ENCODE data around the gene OSBP2. TPM values are rescaled to one million over a fixed set of nuclear protein-coding genes. Genes with fewer than 3 reads are reported as not detected.
A peak's percentile ranks its signal among the peaks of the same experiment; 100 is the strongest.

Gene OSBP2
- total RNA-seq, 2 donors from 2014 or later, result 2.9 to 5.1 TPM

DNA sequence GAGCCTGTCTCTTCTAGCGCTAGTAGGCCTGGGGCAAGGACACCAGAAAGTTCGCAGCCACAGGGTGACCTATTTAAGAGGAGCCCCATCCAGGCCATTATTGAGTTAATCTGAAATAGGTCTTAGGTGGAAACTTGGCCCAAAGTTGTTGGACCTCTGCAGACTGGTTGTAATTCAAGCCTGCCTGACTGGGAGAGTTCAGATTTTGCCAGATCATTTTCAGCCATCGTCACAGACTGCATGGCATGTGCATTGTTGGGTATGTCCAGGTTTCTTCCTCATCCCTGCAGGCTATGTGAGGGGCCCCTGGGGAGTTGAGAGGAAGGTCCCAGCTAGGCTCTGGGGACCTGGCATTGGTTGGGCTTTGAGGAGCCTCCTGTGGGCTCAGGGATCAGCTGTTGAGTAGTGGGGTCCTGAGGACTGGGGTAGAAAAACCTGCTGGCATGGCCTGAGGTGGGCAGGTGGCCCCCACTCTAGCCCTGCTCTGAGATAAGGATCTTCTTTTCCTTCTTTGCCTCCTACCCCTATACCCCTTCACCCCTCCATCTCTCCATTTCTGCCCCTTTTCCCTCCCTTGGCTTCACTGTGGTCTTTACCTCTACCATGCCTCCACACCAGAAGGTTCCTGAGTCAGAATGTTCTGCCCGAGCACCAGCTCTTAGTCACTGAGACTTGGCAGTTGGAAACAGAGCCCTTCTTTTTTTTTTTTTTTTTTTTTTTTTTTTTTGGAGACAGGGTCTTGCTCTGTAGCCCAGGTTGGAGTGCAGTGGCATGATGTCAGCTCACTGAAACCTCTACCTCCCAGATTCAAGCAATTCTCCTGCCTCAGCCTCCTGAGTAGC is 161.2 kb downstream of the OSBP2 start:
- DNase-seq (no peak), ATAC-seq (no peak)
- intact Hi-C loops (cut with DNase I, micrococcal nuclease), result no loop called here

DNA sequence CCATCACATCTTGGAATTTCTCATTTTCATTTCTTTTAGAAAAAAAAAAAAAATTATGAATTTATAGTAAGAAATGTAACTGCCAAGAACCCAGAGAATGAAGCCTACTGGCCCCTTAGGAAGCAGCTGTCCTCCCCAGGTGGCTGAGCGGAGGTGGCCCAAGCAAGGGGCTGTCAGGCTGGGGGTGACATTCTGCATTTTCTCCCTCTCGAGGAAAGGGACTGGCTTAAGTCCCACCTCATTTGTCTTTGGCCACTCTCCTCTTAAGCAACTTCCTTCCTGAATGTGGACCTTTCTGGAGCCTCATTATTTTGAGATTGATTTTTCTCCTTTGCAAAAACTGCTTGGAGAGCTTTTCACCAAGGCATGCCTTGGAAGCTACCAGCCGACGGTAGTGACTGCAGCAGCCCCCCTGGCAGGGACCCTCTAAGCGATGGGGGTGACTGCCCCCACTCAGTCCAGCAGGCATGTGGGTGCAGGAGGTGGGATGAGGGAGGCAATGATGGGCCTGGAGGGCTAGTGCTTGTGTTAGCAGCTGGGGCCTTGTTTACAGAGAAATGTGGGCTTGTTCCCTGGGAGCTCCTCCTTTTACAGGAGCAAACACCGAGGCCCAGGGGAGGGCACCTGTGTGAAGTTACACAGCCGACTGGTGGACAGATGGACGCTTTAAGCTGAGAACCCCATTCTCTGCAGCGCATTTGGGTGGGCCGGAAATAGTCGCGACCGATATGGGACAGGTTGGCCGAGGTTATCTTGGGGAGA is 162.2 kb downstream of the OSBP2 start:
- DNase-seq, result no peak
- intact Hi-C loops (cut with DNase I, micrococcal nuclease), result no loop called here
- ATAC-seq, result no peak

DNA sequence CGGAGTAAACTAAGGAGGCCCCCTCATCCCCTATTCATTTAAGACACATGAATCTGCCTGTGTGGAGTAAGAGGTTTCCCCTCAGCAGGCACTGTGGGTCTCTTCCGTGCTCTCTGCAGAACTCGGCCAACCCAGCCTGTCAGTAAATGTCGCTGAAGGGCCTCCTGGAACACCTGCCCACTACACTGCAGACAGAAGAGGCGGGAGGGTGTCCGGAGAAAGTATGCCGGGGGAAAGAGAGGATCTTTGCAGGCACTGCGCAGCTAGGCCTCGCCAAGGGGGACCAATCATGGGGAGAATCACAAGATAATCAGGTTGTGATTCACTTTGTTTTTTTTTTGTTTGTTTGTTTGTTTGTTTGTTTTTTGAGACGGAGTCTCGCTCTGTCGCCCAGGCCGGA is 163.1 kb downstream of the OSBP2 start:
- no peak for ATAC-seq
- DNase-seq, result no peak
- intact Hi-C loops (cut with DNase I, micrococcal nuclease), result no loop called here

DNA sequence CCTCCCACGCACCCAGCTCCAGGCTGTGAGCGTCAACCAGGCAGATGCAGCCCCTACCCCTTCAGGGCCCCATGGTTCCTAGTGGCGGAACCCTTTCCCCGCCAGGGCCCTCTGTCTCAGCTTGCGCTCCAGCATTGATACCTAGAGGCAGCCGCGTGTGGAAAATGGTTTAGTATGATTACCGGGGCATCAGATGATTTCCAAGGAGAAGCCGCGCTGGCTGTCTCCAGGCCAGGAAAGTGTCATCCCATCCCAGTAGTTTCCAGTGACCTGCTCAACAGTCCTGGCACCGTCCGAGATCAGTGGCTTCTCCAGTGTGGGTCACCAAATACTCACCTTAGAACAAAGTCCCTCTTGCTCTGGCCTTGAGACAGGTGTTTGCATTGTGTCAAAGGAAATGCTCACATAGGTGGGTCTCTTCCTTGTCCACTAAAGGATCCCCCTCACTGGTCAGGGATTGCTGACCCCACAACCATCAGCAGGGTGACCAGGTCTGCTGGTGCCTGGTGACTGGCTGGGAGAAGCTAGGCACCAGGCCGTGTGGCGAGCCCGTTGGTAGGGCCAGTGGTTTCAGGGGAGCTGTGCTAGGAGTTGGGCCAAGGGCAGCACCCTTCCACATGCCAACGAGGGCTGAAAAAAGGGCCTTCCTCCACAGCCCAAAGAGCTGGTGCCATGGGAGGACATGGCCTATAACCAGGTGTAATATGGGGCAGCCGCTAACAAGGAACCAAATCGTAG is 164.5 kb downstream of the OSBP2 start:
- ATAC-seq (no peak), DNase-seq (peak in 1 of 2 donors; percentile 17)
- intact Hi-C loops (cut with DNase I, micrococcal nuclease), result no loop called here

DNA sequence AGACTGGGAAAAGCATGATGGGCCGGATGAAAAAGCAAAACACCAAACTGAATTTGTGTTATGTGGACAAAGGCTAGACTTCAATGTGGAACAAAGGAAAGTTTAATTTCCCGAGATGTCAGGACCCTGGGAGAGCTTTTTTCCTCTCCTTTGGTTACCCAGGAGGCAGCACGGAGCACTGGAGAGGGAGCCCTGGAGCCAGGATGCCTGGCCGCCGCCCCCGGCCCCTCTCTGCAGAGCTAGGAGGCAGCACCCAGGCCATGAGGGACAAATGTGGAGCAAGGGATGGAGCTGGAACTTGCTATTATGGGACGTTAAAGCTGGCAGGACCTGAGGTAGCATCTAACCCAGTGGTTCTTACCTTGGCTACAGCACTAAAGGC is 165.0 kb downstream of the OSBP2 start:
- DNase-seq (peak in 1 of 2 donors; percentile 10), ATAC-seq (no peak)
- intact Hi-C loops (cut with DNase I, micrococcal nuclease), result no loop called here

DNA sequence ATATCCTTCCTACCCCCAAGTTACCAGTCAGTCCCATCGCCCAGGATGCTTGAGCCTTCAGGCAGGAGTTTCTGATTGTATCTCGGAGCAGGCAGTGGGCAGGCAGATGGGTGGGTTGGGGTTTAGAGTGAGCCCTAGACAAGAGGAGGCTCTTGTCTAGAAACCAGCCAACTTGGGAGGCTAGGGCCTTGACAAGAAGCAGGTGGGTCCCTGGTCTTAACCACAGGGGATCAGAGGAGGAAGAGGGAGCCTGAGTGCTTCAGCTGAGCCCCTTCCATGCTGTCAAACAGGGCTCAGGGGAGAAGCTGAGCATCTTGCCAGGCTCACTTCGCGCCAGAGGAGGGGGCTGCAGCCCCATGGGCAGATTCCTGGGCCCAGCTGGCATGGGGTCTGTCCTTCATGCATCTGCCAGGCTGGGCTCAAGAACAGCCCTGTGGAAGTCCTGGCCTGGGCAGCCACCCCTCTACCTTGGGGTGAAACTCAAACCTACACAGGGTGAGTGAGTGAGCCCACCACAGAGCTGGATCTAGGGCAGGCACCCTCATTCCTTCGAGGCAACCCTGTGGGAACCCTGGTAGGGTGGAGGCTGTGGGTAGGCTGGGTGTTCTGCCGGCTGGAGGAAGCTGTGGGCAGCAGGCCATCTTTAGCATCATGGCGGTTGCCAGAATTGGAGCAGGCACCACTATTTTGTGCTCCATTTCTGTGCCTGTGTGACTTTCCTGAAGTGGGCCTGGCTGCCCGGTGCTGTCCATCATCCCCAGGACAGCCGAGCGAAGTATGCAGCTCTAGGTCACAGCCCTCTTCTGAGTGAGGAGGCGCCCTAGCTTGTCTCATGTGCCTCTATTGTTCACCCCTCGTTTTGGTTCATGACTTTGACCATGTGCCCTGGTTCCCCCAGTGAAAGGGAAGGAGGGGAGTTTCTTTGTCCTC is 165.8 kb downstream of the OSBP2 start:
- peak in 1 of 2 donors; percentile 0 for DNase-seq
- no peak for ATAC-seq
- intact Hi-C loops (cut with DNase I, micrococcal nuclease), result no loop called here

DNA sequence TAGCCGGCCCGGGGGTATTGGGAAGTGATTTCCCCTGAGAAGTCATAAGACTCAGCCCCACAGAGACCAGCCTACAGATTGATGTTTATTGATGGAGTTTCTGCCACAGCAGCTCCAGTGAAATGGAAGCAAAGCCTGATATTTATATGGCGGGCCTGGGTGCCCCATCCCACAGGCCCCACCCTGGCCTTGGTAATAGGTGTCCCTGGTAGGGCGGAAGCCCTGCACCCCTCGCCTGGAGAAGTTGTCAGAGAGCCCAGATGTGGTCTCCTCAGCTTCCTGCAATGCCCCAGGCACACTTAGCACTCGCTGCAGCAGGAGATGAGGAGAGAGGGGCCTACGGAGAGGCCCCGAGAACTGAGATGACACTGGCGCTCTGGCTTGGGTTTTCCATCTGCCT is 166.5 kb downstream of the OSBP2 start:
- intact Hi-C loops (cut with DNase I, micrococcal nuclease), result no loop called here
- ATAC-seq, result no peak
- peak in 1 of 2 donors; percentile 7 for DNase-seq

DNA sequence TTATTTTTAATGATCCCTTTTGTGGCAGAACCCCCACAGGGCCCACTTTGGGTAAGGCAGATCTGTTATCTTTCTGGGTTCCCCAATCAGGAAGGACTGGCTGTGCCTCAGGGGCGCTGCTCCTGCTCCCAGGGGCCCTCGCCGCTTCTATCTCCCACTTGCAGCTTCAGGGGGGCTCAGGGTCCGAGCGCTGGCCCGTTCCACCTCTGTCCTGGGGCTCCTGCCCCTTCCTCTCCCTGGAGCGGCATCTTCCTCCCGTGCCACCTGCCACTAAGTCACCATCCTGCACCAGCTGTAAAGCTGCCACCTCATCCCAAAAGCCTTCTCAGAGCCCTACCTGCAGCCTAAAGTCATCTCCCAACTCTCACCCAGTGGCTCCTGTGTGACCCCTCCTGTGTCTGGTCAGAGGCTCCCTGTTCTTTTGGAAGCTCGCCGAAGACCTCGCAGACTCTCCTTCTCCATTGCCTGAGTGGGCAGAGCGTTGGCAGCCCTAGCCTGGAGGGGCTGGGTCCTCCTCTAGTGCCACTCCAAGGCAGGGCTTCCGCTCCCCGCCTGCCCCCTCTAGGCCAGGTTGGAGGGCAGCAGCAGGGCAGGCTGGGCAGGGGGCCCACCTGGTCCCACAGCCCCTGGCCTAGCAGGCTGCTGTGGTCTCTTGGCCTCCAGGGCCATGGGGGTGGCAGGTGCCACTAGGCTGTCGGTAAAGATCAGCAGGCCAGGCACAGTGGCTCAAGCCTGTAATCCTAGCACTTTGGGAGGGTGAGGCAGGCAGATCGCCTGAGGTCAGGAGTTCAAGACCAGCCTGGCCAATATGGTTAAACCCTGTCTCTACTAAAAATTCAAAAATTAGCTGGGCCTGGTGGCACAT is 167.2 kb downstream of the OSBP2 start:
- DNase-seq, result no peak
- intact Hi-C loops (cut with DNase I, micrococcal nuclease), result no loop called here
- ATAC-seq, result no peak

DNA sequence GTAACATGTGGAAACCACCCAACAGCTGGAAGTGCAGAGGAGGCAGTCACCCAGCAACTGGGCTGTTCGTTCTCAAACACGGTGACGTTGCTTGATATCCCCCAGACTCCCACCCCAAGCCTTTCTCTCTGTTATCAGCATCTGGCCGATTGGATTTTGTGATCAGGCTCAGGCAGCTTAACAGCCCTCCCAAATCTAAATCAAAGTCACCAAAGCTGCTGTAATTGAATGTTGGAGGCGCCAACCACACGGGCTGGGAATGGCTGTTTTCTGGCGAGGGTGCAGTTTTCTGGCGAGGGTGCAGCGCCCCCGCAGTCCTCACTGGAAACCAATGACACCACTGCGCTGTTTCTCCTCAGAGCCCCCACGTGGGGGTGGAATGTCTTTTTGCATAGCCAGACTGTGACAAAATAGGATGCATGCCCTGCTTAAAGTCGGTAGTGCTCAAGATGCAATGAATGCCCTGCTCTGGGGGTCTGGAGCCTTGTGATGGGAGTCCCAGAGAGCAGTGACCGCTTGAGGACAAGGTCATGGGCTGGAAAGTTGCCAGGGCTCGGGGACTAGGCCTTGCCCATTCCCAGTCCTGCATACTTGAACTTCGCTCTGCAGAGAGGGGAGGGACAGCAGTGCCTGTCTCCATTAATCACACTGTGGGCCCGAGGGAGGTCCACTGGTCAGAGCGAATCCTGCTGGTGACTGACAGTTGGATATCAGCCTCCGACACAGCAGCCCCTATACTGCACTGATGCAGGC is 168.6 kb downstream of the OSBP2 start:
- intact Hi-C loops (cut with DNase I, micrococcal nuclease), result no loop called here
- no peak for DNase-seq

DNA sequence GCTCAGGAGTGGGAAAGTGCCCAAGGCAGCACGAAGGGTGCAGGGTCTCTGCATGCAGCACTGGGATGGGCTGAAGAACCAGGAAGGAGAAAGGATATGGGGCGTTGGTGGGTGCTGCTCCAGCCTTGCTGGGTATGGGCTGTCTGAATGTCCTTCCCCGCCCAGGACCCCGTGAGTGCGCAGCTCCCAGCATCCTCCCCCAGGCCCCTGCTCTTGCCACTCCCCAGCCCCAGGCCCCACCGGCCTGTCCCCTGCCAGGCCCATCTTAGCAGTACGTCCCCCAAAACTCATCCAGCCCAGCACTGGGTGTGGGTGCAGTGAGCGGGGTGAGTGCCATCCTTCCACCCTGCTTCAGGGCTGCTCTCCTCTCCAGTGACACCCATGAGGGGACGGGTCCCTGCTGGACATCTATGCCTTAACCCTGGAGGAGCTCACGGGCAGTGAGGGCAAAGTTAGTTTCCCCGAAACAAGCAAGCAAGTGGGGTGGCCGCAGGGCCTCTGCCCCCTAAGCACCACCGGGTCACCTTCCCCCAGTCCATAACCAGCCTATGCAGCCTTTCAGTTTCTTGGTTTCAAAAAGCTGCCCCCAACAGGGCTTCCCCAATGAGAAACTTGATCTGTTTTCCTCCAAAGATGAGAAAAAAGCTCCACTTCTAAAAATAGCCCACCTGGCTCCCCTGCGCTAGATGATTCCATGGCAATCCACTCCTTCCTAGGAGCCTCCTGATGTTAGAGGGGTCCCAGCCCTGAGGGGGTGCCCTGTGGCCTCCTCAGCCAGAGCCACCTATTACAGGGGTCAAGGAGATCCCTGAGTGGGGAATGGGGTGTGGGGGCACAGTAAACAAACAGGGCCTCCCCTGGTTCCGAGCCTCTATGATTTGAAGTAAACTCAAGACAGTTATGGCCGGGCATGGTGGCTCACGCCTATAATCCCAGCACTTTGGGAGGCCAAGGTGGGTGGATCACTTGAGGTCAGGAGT is 170.1 kb downstream of the OSBP2 start:
- DNase-seq, result peak in 1 of 2 donors; percentile 5
- intact Hi-C loops (cut with DNase I, micrococcal nuclease), result no loop called here

More for the DNA sequence above, 168.6 kb downstream of the OSBP2 start:
- no peak for ATAC-seq

DNA sequence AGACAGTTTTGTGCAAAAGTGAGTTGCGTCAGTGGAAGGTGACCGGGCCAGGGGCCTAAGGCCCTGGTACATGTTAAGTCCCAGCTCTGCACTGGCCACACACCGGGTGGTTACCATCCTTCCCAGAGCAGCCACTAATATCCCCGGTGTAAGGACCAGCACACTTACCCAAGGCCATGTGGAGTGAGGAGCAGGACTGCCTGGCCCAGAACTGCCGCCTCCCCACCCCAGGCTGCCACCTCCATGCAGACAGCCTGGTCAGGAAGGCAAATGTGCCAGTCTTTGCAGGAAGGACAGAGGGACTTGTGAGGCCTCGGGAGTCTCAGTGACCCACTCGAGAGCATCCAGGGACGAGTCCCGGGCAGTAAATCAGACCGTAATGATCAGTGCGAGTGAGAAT is 171.0 kb downstream of the OSBP2 start:
- intact Hi-C loops (cut with DNase I, micrococcal nuclease), result no loop called here
- DNase-seq (peak in 1 of 2 donors; percentile 19), ATAC-seq (no peak)

More for the DNA sequence above, 170.1 kb downstream of the OSBP2 start:
- ATAC-seq, result no peak

DNA sequence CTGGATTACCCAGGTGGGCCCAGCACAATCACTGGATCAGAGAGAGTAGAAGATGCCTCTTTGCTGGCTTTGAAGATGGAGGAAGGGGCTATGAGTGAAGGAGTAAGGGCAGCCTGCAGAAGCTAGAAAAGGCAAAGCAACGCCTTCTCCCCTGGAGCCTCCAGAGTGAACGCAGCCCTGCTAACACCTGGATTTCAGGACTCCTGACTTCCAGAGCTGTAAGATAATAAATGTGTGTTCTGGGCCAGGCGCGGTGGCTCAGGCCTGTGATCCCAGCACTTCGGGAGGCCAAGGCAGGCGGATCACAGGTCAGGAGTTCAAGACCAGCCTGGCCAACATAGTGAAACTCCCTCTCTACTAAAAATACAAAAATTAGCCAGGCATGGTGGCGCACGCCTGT is 171.5 kb downstream of the OSBP2 start:
- no peak for DNase-seq
- no peak for ATAC-seq
- intact Hi-C loops (cut with DNase I, micrococcal nuclease), result no loop called here

DNA sequence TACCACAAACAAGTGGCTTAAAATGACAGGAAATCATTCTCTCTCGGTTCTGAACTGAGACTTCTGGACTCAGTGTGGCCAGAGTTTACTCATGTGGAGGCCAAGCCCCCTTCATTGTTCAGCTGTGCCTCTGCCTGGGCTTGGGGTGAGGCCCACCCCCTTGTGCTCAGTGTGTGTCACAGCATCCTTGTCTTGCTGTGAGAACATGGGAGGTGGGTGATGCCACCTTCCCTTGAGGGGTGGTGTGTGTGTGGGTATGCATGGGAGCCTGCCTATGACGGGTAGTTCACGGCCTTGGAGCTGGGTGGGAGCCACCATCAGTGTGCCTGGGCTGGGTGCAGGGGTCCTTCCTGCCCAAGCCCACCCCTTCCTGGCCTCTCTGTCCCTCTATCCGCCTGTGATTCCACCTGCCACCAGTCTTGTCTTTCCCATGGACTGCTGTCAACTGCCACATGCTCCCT is 172.2 kb downstream of the OSBP2 start:
- ATAC-seq (no peak), DNase-seq (peak in 1 of 2 donors; percentile 14)
- intact Hi-C loops (cut with DNase I, micrococcal nuclease), result no loop called here

DNA sequence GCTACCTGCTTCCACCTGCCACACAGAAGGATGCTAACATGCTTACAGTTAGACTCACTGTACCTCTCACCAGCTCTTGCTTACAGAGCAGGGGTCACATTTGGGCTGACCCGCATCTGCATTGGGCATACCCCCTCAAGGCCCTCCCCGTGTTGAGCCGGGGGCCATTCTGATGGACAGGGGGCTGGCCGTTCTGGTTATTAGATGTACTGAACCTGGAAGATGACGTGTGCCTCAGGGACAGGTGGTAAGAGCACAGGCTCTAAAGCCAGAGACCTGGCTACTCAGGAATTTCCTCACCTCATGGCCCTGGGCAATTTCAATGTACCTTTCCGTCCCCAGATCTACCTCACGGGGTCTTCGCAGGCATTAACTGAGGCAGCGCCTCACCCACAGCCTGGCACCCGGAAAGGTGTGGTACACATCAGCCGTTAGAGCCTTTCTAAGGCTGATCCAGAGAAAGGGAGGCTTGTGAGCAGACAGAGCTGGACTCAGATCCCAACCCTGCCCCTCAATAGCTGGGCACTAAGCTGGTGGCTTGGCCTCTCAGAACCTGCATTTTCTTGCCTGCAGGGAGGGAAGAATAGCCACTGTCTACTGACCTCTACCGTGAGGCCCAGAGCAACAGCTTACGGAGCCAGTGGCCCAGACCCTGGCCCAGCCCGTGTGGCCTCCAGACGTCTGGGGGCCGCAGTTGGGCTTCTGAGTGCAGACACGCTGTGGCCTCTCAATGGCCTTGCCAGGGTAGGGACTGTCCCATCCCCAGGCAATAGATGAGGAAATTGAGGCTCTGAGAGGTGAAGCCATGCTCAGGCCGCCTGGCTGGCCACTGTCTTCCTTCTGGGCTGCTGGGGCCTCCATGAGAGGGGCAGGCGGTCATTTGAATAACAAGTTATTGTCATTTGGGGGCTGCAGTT is 173.3 kb downstream of the OSBP2 start:
- DNase-seq, result peak in 1 of 2 donors; percentile 7
- intact Hi-C loops (cut with DNase I, micrococcal nuclease), result no loop called here
- no peak for ATAC-seq

Measured in left colon (tissue), 2 donors.